A673 (cell line): ENCODE data around the gene SDR39U1. TPM values are rescaled to one million over a fixed set of nuclear protein-coding genes. Genes with fewer than 3 reads are reported as not detected.
A peak's percentile ranks its signal among the peaks of the same experiment; 100 is the strongest.

Experiments used
- BruUV-seq: library from RNA; stranded (reverse); fragments of 400-500 nt; replicated peaks from 2 replicates; lab custom pipeline; 2021; lab: Mats Ljungman, UMichigan
- CTCF ChIA-PET: fragments of 300-600 bp; sonication (Branson Sonifier 250); formaldehyde crosslinking; loops from one replicate; lab custom pipeline; 2022; ENCODE audit warnings: antibody characterized with exemption; lab: Charles Lee
- POLR2A ChIA-PET: fragments of 300-600 bp; sonication (Branson Sonifier 250); formaldehyde crosslinking; loops from one replicate; lab custom pipeline; 2022; ENCODE audit warnings: antibody characterized with exemption; ENCODE audit not compliant: low non-redundant PET; lab: Charles Lee
- DNase-seq: peaks from one replicate; pipeline ENCODE4 v3.0.0-alpha.2; 2015; ENCODE audit warnings: low spot score
- H3K27ac ChIP-seq: fragments of 200-600 bp; sonication (generic); 2 replicates; pipeline ENCODE4 v1.5.1; 2016; ENCODE audit warnings: mixed run types, low read depth, mild to moderate bottlenecking, mixed read lengths, antibody characterized with exemption, low read length; ENCODE audit not compliant: poor library complexity, severe bottlenecking
- H3K27me3 ChIP-seq: fragments of 200-600 bp; sonication (generic); replicated peaks from 2 replicates; pipeline ENCODE4 v1.6.1; 2017; ENCODE audit warnings: mixed run types, low read depth, mild to moderate bottlenecking, mixed read lengths, antibody characterized with exemption, low read length; ENCODE audit not compliant: insufficient read depth, poor library complexity
- H3K36me3 ChIP-seq: fragments of 200-600 bp; sonication (generic); 2 replicates; pipeline ENCODE4 v1.6.1; 2016; ENCODE audit warnings: mixed run types, mild to moderate bottlenecking, mixed read lengths, antibody characterized with exemption, low read length; ENCODE audit not compliant: insufficient read depth, poor library complexity, severe bottlenecking
- H3K4me1 ChIP-seq: fragments of 200-600 bp; sonication (generic); 2 replicates; pipeline ENCODE4 v1.6.1; 2017; ENCODE audit warnings: mixed run types, mild to moderate bottlenecking, mixed read lengths, antibody characterized with exemption, low read length; ENCODE audit not compliant: insufficient read depth, poor library complexity, severe bottlenecking
- H3K4me3 ChIP-seq: fragments of 200-600 bp; sonication (generic); 2 replicates; pipeline ENCODE4 v1.5.1; 2016; ENCODE audit warnings: low read depth, mixed run types, mild to moderate bottlenecking, mixed read lengths, low read length; ENCODE audit not compliant: poor library complexity, severe bottlenecking
- H3K9me3 ChIP-seq: fragments of 200-600 bp; sonication (generic); 2 replicates; pipeline ENCODE4 v1.6.1; 2016; ENCODE audit warnings: mixed run types, low read depth, mild to moderate bottlenecking, mixed read lengths, antibody characterized with exemption, low read length; ENCODE audit not compliant: poor library complexity, severe bottlenecking
- EZH2 ChIP-seq: fragments of 200-600 bp; sonication (generic); IDR thresholded peaks from 2 replicates; pipeline ENCODE4 v1.6.1; 2017; ENCODE audit warnings: borderline replicate concordance, low read depth, mild to moderate bottlenecking, mixed read lengths, antibody characterized with exemption, low read length; ENCODE audit not compliant: poor library complexity, severe bottlenecking
- intact Hi-C: fragments of 100-400 bp; cut with micrococcal nuclease; formaldehyde crosslinking; loops from one replicate; pipeline ENCODE4 v1.10.0; 2022; ENCODE audit not compliant: unreplicated experiment
- total RNA-seq: library from RNA; stranded (reverse); gene quantifications from 2 replicates; pipeline ENCODE4 v1.2.3, GENCODE V29; 2021
- TF ChIP-seq, protein P1 (sequence below): fragments of 300-800, 200-600 bp; sonication (generic); conservative IDR thresholded peaks from 2 replicates; pipeline ENCODE4 v1.5.1; 2017; ENCODE audit warnings: low read depth, mild to moderate bottlenecking, antibody characterized with exemption, low read length, moderate library complexity, mixed read lengths

Gene SDR39U1
- total RNA-seq, 1 experiment from 2014 or later = 49.1 TPM

DNA sequence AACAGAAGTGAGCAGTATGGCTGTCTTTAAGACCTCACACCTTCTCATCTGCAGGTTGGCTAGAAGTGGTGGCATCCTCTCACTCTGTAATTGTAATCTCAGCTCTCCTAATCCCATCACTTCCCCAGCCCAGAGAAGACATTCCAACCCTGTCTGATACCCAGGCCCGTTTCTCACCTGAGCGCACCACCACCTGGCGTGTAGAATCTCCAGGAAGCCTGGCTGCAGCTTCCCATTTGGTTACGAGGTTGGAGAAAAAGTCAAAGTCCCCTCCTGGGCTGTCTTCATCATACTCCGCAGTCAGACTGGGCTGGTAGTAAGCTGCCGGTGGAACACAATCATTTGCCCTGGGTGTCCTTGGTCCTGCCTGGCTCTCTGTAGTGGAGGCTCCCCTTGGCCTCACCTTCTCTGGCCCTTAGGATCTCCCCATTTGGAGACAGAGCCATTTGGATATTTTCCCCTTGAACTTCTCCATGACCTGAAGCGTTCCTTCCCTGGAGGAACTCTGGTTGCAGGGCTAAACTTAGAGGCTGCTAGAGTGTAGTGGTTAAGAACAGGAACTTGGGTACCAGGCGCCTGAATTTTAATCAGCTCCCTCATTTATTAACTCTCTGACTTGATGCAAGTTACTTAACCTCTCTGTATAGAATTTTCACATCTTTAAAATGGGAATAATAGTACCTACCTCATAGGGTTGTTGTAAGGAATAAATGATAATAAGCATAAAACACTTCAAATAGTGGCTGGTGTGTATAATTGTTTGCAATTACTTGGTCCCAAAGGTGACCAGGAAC lies 1.8 kb downstream of the SDR39U1 start:
- Histone ChIP-seq H3K27me3 (no peaks in the 10 kb centered on the region), H3K4me1 (peaks cover 20% of the 10 kb centered on the region), H3K9me3 (no peaks in the 10 kb centered on the region), H3K4me3 (peak overlapping the region; percentile 76), H3K36me3 (peaks cover 50% of the 10 kb centered on the region), H3K27ac (peak overlapping the region; percentile 97)
- no TSS peak for BruUV-seq
- no peak for TF ChIP-seq EZH2
- TF ChIP-seq, protein P1, sequence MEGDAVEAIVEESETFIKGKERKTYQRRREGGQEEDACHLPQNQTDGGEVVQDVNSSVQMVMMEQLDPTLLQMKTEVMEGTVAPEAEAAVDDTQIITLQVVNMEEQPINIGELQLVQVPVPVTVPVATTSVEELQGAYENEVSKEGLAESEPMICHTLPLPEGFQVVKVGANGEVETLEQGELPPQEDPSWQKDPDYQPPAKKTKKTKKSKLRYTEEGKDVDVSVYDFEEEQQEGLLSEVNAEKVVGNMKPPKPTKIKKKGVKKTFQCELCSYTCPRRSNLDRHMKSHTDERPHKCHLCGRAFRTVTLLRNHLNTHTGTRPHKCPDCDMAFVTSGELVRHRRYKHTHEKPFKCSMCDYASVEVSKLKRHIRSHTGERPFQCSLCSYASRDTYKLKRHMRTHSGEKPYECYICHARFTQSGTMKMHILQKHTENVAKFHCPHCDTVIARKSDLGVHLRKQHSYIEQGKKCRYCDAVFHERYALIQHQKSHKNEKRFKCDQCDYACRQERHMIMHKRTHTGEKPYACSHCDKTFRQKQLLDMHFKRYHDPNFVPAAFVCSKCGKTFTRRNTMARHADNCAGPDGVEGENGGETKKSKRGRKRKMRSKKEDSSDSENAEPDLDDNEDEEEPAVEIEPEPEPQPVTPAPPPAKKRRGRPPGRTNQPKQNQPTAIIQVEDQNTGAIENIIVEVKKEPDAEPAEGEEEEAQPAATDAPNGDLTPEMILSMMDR = no peak
- intact Hi-C loops = no loop called here
- ChIA-PET POLR2A (interaction anchor here (0.5 kb wide), 1 partner anchor 75 kb away, joined by 16 read pairs; no protein-coding TSS in a partner anchor), CTCF (interaction anchor here (1.4 kb wide), 2 partner anchors 107 kb away, joined by 3 to 6 read pairs; no protein-coding TSS in a partner anchor)
- no peak for DNase-seq

DNA sequence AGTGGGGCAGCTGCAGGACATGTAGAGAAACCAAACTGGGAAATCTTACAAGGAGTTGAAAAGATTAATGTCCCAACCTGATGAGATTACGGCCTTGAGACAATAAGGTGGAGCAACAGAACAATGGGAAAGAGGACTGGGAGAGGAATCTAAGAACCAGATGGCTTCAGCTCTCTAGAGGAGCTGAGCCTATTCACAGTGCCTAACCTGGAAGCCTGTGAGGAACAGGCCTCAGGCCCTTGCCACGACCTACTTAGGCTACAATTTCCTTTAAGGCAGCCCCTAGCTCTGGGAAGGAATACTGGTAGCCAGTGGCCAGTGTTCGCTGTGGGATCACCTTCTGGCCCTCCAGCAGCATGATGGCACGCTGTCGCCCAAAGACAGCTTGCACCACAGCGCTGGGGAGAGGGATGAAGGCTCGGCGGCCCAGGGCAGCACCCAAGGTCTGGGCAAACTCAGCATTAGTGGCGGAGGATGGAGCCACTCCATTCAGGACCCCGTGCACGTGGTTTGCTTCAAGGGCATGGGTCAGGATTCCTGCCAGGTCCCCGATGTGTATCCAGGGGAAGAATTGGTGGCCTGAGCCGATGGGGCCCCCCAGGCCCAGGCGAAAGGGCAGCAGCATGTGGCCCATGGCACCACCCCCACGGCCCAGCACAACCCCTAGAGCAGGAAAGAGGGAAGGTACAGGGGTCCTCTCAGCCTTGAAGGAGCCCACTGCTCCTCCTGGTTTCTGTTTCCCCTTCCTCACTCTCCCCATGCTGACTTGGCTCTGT lies 2.6 kb downstream of the SDR39U1 start:
- Histone ChIP-seq H3K27me3 (no peaks in the 10 kb centered on the region), H3K27ac (no peak overlapping the region), H3K4me3 (no peak overlapping the region), H3K4me1 (peaks cover 20% of the 10 kb centered on the region), H3K36me3 (peaks cover 50% of the 10 kb centered on the region), H3K9me3 (no peaks in the 10 kb centered on the region)
- DNase-seq = no peak
- TF ChIP-seq EZH2 = no peak
- TF ChIP-seq, protein P1 = no peak
- no TSS peak for BruUV-seq
- intact Hi-C loops = loop anchor here (10.0 kb wide), 1 partner anchor 425 kb away; no protein-coding TSS in a partner anchor
- ChIA-PET CTCF (interaction anchor here (1.4 kb wide), 1 partner anchor 106 kb away, joined by 3 read pairs; no protein-coding TSS in a partner anchor), POLR2A (interaction anchor here (0.5 kb wide), 1 partner anchor 74 kb away, joined by 16 read pairs; no protein-coding TSS in a partner anchor)

DNA sequence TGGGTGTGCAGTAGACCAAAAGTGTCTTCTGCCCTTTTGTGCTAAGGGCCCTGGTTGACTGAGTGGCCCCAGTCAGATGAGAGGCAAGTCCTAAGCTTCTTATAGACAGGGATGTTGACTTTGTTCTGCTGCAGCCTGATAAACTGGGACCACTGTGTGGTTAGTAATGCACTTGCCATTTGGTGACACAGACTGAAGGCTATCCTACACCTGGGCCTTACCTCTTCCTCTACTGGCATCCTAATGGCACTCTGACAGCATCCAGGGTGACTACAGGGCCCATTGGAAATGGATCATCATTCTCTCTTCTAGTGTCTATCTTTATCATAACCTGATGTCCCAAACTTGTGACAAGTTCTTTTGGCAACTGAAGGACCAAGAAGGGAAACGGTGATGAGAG lies 3.3 kb downstream of the SDR39U1 start:
- H3K4me3 ChIP-seq = no peak overlapping the region
- peaks cover 20% of the 10 kb centered on the region for H3K4me1 ChIP-seq
- intact Hi-C loops = loop anchor here (10.0 kb wide), 1 partner anchor 424 kb away; no protein-coding TSS in a partner anchor
- no peak overlapping the region for H3K27ac ChIP-seq
- no peaks in the 10 kb centered on the region for H3K27me3 ChIP-seq
- TF ChIP-seq, protein P1 = no peak
- TF ChIP-seq EZH2 = no peak
- ChIA-PET POLR2A (no interaction called here), CTCF (no interaction called here)
- no peaks in the 10 kb centered on the region for H3K9me3 ChIP-seq
- BruUV-seq = no TSS peak
- DNase-seq = no peak
- H3K36me3 ChIP-seq = peaks cover 50% of the 10 kb centered on the region
